Neural crest cell (in vitro differentiated cells): Measurements from ENCODE around the gene STAT6. TPM values are rescaled to one million over a fixed set of nuclear protein-coding genes. Genes with fewer than 3 reads are reported as not detected.
A peak's percentile ranks its signal among the peaks of the same experiment; 100 is the strongest.

Source experiments
- DNase-seq: peaks from one replicate; pipeline ENCODE4 v3.0.0; 2021; ENCODE audit warnings: low read depth, mixed read lengths, low spot score
- H3K27ac Mint-ChIP-seq: one replicate; pipeline ENCODE4 v1.8.0; 2021; ENCODE audit warnings: mild to moderate bottlenecking, mixed read lengths; ENCODE audit not compliant: unreplicated experiment
- H3K27me3 Mint-ChIP-seq: 2 replicates; pipeline ENCODE4 v1.8.0; 2021; ENCODE audit warnings: low read depth, mild to moderate bottlenecking, mixed read lengths
- H3K36me3 Mint-ChIP-seq: 2 replicates; pipeline ENCODE4 v1.8.0; 2021; ENCODE audit warnings: low read depth, mild to moderate bottlenecking, mixed read lengths
- H3K4me1 Mint-ChIP-seq: 2 replicates; pipeline ENCODE4 v1.8.0; 2021; ENCODE audit warnings: mixed read lengths
- H3K4me3 Mint-ChIP-seq: one replicate; pipeline ENCODE4 v1.8.0; 2021; ENCODE audit warnings: mild to moderate bottlenecking, mixed read lengths
- H3K9me3 Mint-ChIP-seq: 2 replicates; pipeline ENCODE4 v1.8.0; 2021; ENCODE audit warnings: mixed read lengths
- CTCF ChIP-seq: fragments of 200-600 bp; sonication (generic); conservative IDR thresholded peaks from 2 replicates; pipeline ENCODE4 v1.5.0; 2021; ENCODE audit warnings: antibody characterized with exemption, mild to moderate bottlenecking
- total RNA-seq: library from RNA; stranded (reverse); gene quantifications from 2 replicates; pipeline ENCODE4 v1.2.1, GENCODE V29; 2021

Gene STAT6
- total RNA-seq, 1 donor from 2014 or later: 40.2 TPM

- H3K36me3 Mint-ChIP-seq: peaks cover 7% of the 10 kb centered on the region
- H3K9me3 Mint-ChIP-seq: no peaks in the 10 kb centered on the region
- no peak for DNase-seq
- no peak for TF ChIP-seq CTCF
- H3K4me1 Mint-ChIP-seq: peaks cover 53% of the 10 kb centered on the region
- H3K27me3 Mint-ChIP-seq: no peaks in the 10 kb centered on the region
- H3K4me3 Mint-ChIP-seq: no peak overlapping the region
- peak overlapping the region; percentile 81 for H3K27ac Mint-ChIP-seq
Measured at GRCh38 chr12:57142727-57143126, 31.6 kb upstream of the STAT6 start.

- Mint-ChIP-seq H3K27ac (peak overlapping the region; percentile 95), H3K4me3 (peak overlapping the region; percentile 21), H3K27me3 (no peaks in the 10 kb centered on the region), H3K9me3 (no peaks in the 10 kb centered on the region), H3K4me1 (peaks cover 48% of the 10 kb centered on the region), H3K36me3 (peaks cover 7% of the 10 kb centered on the region)
- DNase-seq: no peak
- TF ChIP-seq CTCF: no peak
Measured at GRCh38 chr12:57142121-57142520, 31.0 kb upstream of the STAT6 start.

- no peaks in the 10 kb centered on the region for H3K27me3 Mint-ChIP-seq
- peaks cover 50% of the 10 kb centered on the region for H3K4me1 Mint-ChIP-seq
- H3K9me3 Mint-ChIP-seq: no peaks in the 10 kb centered on the region
- no peak for TF ChIP-seq CTCF
- DNase-seq: no peak
- peaks cover 7% of the 10 kb centered on the region for H3K36me3 Mint-ChIP-seq
- no peak overlapping the region for H3K4me3 Mint-ChIP-seq
- no peak overlapping the region for H3K27ac Mint-ChIP-seq
Measured at GRCh38 chr12:57141249-57141648, 30.1 kb upstream of the STAT6 start.

- Mint-ChIP-seq H3K27me3 (no peaks in the 10 kb centered on the region), H3K27ac (no peak overlapping the region), H3K4me3 (no peak overlapping the region), H3K36me3 (peaks cover 7% of the 10 kb centered on the region), H3K4me1 (peaks cover 56% of the 10 kb centered on the region), H3K9me3 (no peaks in the 10 kb centered on the region)
- no peak for TF ChIP-seq CTCF
- no peak for DNase-seq
Measured at GRCh38 chr12:57139796-57140649, 28.9 kb upstream of the STAT6 start.

- Mint-ChIP-seq H3K9me3 (no peaks in the 10 kb centered on the region), H3K4me1 (peaks cover 62% of the 10 kb centered on the region), H3K4me3 (no peak overlapping the region), H3K36me3 (peaks cover 7% of the 10 kb centered on the region), H3K27ac (peak overlapping the region; percentile 60), H3K27me3 (no peaks in the 10 kb centered on the region)
- TF ChIP-seq CTCF: no peak
- no peak for DNase-seq
Measured at GRCh38 chr12:57138526-57139272, 27.5 kb upstream of the STAT6 start.
